Measurements from ENCODE around the gene C6orf132. TPM values are rescaled to one million over a fixed set of nuclear protein-coding genes. Genes with fewer than 3 reads are reported as not detected.

C6orf132 gene
- total RNA-seq, 2 donors from 2014 or later = 0.26 to 0.65 TPM

DNA sequence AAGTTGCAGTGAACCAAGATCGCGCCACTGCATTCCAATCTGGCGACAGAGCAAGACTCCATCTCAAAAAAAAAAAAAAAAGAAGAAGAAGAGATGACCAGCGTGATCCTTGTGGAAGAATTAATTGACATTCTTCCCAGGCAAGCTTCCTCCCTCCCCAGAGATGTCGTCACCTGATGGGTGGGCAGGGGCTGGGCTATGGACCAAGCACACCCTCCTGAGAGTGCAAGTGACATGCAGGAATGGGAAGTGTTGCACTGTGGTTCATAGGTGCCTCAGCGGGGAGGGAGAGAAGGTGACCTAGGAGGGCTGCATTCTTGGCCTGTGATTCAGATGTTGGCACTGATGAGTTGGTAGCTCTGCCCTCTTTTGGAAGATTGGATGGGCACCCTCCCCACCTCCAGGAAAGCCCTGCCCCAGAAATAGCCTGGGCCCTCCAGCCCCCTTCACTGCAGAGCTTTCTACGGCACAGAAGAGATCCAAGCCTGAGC lies 54.3 kb downstream of the C6orf132 start:
- DNase-seq (no peak), ATAC-seq (replicated peaks in 1 of 2) (no peak)
- H3K4me3 Mint-ChIP-seq = no peak overlapping the region
- H3K36me3 Mint-ChIP-seq (ENCODE audit: insufficient read depth in 2 of 2) = no peaks in the 10 kb centered on the region
- no peaks in the 10 kb centered on the region for H3K27me3 Mint-ChIP-seq (ENCODE audit: low read depth)
- H3K27ac Mint-ChIP-seq = no peak overlapping the region
- H3K9me3 Mint-ChIP-seq = no peaks in the 10 kb centered on the region
- H3K4me1 Mint-ChIP-seq (ENCODE audit: low read depth) = no peaks in the 10 kb centered on the region

DNA sequence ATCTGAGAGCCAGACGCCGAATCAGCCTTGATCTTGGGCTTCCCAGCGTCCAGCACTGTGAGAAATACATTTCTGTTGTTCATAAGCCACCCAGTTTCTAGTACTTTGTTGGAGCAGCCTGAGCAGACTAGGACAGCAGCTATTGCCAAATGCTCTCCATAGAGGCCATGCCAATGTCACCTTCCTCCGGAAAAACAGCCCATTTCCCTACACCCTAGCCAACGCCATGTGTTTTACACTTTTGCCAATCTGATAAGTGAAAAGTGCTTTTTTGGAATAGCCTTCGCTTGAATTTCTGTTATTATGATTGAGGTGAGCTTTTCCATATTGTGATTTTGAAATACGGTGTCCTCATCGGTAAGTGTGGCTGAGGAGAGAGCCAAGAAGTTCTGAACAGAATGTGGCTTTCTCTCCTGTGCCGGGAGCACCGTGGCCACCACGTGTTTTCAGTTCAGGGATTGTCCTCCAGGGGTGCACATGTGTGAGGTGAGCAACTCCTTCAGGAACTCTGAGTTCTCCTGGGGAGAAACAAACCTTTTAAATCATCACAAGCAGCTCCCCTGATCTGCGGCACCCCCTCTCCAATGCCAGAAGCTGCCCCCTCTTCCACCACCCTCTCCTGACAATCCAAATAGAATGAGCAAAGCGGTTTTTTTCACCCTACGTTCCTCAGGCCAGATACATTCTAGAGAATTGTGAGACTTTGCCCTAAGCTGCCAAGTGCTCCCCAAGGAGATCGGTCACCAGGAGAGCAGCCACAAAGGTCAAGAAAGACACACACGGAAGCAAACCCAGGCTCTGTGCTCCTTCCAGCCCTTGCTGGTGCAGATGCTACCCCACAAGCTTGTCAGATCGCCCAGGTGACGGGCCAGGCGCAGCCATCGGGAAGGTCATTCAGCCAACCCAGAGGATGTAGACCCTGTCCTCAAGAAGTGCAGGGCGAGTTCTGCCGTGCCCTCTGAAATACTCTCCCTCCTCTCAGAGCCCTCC lies 56.1 kb downstream of the C6orf132 start:
- no peak overlapping the region for H3K27ac Mint-ChIP-seq

GRCh38 chr6:42084889-42085288 lies 57.5 kb downstream of the C6orf132 start:
- Mint-ChIP-seq H3K27ac (no peak overlapping the region), H3K9me3 (no peaks in the 10 kb centered on the region), H3K4me1 (ENCODE audit: low read depth) (no peaks in the 10 kb centered on the region), H3K36me3 (ENCODE audit: insufficient read depth in 2 of 2) (peaks cover 1 to 2% of the 10 kb centered on the region in 2 donors), H3K27me3 (ENCODE audit: low read depth) (no peaks in the 10 kb centered on the region), H3K4me3 (no peak overlapping the region)
- DNase-seq (no peak), ATAC-seq (replicated peaks in 1 of 2) (no peak)

More for the DNA sequence above, 56.1 kb downstream of the C6orf132 start:
- H3K27me3 Mint-ChIP-seq (ENCODE audit: low read depth) = no peaks in the 10 kb centered on the region
- no peak overlapping the region for H3K4me3 Mint-ChIP-seq
- no peaks in the 10 kb centered on the region for H3K36me3 Mint-ChIP-seq (ENCODE audit: insufficient read depth in 2 of 2)
- no peaks in the 10 kb centered on the region for H3K9me3 Mint-ChIP-seq
- H3K4me1 Mint-ChIP-seq (ENCODE audit: low read depth) = no peaks in the 10 kb centered on the region
- DNase-seq (no peak), ATAC-seq (replicated peaks in 1 of 2) (no peak)

GRCh38 chr6:42083530-42083929 lies 58.9 kb downstream of the C6orf132 start:
- Mint-ChIP-seq H3K36me3 (ENCODE audit: insufficient read depth in 2 of 2) (peaks cover 2 to 3% of the 10 kb centered on the region in 2 donors), H3K27ac (peak overlapping the region; percentile 18), H3K27me3 (ENCODE audit: low read depth) (no peaks in the 10 kb centered on the region), H3K9me3 (no peaks in the 10 kb centered on the region), H3K4me3 (no peak overlapping the region), H3K4me1 (ENCODE audit: low read depth) (no peaks in the 10 kb centered on the region)
- DNase-seq = no peak
- no peak for ATAC-seq (replicated peaks in 1 of 2)

GRCh38 chr6:42079941-42080464 lies 62.4 kb downstream of the C6orf132 start:
- ATAC-seq (replicated peaks in 1 of 2) (no peak), DNase-seq (no peak)
- H3K27ac Mint-ChIP-seq = peak overlapping the region; percentile 38
- no peaks in the 10 kb centered on the region for H3K9me3 Mint-ChIP-seq
- no peaks in the 10 kb centered on the region for H3K27me3 Mint-ChIP-seq (ENCODE audit: low read depth)
- H3K4me1 Mint-ChIP-seq (ENCODE audit: low read depth) = peaks cover 2% of the 10 kb centered on the region
- H3K36me3 Mint-ChIP-seq (ENCODE audit: insufficient read depth in 2 of 2) = peaks cover 4 to 9% of the 10 kb centered on the region in 2 donors
- H3K4me3 Mint-ChIP-seq = no peak overlapping the region

DNA sequence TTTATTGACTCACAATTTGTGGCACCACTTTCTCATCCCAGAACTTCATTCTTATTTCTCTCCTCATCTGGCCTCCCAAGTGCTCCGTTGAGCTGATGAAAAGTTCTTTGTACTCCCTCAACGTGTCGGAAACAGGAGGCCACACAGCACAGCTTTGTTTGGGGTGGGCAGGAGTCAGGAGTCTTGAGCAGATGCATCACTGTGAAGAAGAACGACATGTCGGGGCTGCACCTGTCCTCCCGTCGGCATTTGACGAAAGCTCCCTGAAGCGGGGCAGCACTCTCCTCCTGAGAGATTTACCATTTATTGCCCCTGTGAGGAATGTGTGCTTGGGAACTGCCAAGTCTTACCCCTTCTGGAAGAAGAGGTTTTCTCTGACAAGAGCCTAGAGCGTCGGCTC lies 64.0 kb downstream of the C6orf132 start:
- H3K4me1 Mint-ChIP-seq (ENCODE audit: low read depth) = peaks cover 12% of the 10 kb centered on the region
- H3K9me3 Mint-ChIP-seq = no peaks in the 10 kb centered on the region
- H3K27me3 Mint-ChIP-seq (ENCODE audit: low read depth) = no peaks in the 10 kb centered on the region
- DNase-seq (no peak), ATAC-seq (replicated peaks in 1 of 2) (no peak)
- H3K4me3 Mint-ChIP-seq = no peak overlapping the region
- no peak overlapping the region for H3K27ac Mint-ChIP-seq
- peaks cover 6 to 18% of the 10 kb centered on the region in 2 donors for H3K36me3 Mint-ChIP-seq (ENCODE audit: insufficient read depth in 2 of 2)

DNA sequence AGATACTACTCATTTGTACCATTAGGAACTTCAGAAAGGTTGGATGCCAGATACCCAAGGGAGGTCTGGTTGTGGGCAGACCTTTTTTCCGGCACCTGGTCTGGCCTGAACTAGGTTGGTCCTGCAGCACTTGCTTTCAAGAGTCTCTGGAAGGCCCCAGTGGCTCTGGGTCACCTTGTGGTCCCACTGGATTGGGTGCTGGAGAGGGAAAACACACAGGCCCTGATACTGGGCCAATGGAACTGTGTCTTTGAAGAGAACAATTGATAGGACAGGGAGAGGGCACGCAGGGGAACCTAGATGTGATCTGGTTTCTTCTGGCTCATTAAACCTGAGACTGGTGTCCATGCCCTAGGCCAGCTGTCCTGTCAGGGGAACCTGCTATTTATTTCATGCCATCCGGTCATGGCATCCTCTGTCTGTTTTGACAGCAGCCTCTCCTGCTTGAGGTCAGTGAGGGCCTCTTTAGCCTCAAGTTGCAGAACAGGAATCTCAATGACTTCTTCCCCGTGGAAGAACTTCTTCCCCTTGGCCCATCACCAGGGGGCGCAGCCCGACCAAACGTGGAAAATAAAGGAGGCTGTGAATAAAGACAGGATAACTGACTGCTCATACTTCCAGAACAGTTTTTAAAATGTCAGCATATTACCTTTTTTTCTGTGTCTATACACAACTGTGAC lies 67.1 kb downstream of the C6orf132 start:
- peak in 1 of 2 donors; percentile 44 for ATAC-seq (replicated peaks in 1 of 2)

GRCh38 chr6:42073287-42073686 lies 69.1 kb downstream of the C6orf132 start:
- H3K27me3 Mint-ChIP-seq (ENCODE audit: low read depth) = no peaks in the 10 kb centered on the region
- peak overlapping the region; percentile 19 to 70 for H3K4me3 Mint-ChIP-seq
- peaks cover 8 to 15% of the 10 kb centered on the region in 2 donors for H3K36me3 Mint-ChIP-seq (ENCODE audit: insufficient read depth in 2 of 2)
- peak in 1 of 2 donors; percentile 75 for ATAC-seq (replicated peaks in 1 of 2)
- peak overlapping the region; percentile 86 for H3K27ac Mint-ChIP-seq
- H3K9me3 Mint-ChIP-seq = no peaks in the 10 kb centered on the region
- H3K4me1 Mint-ChIP-seq (ENCODE audit: low read depth) = peaks cover 14% of the 10 kb centered on the region
- no peak for DNase-seq

More for the DNA sequence above, 67.1 kb downstream of the C6orf132 start:
- Mint-ChIP-seq H3K4me1 (ENCODE audit: low read depth) (peaks cover 14% of the 10 kb centered on the region), H3K4me3 (no peak overlapping the region), H3K36me3 (ENCODE audit: insufficient read depth in 2 of 2) (peaks cover 8 to 17% of the 10 kb centered on the region in 2 donors), H3K27ac (no peak overlapping the region), H3K9me3 (no peaks in the 10 kb centered on the region), H3K27me3 (ENCODE audit: low read depth) (no peaks in the 10 kb centered on the region)
- DNase-seq = peak; percentile 58 to 73

GRCh38 chr6:42071881-42072583 lies 70.4 kb downstream of the C6orf132 start:
- ATAC-seq (replicated peaks in 1 of 2) (no peak), DNase-seq (no peak)
- H3K9me3 Mint-ChIP-seq = no peaks in the 10 kb centered on the region
- H3K4me1 Mint-ChIP-seq (ENCODE audit: low read depth) = peaks cover 14% of the 10 kb centered on the region
- peaks cover 8 to 14% of the 10 kb centered on the region in 2 donors for H3K36me3 Mint-ChIP-seq (ENCODE audit: insufficient read depth in 2 of 2)
- peak overlapping the region; percentile 32 for H3K27ac Mint-ChIP-seq
- H3K4me3 Mint-ChIP-seq = no peak overlapping the region
- no peaks in the 10 kb centered on the region for H3K27me3 Mint-ChIP-seq (ENCODE audit: low read depth)

- no peak overlapping the region for H3K4me3 Mint-ChIP-seq
- peaks cover 8 to 9% of the 10 kb centered on the region in 2 donors for H3K36me3 Mint-ChIP-seq (ENCODE audit: insufficient read depth in 2 of 2)
- DNase-seq (no peak), ATAC-seq (replicated peaks in 1 of 2) (no peak)
- no peak overlapping the region for H3K27ac Mint-ChIP-seq
- H3K4me1 Mint-ChIP-seq (ENCODE audit: low read depth) = peaks cover 9% of the 10 kb centered on the region
- H3K9me3 Mint-ChIP-seq = no peaks in the 10 kb centered on the region
- H3K27me3 Mint-ChIP-seq (ENCODE audit: low read depth) = no peaks in the 10 kb centered on the region
Measured at GRCh38 chr6:42068872-42069522, 73.4 kb downstream of the C6orf132 start.

DNA sequence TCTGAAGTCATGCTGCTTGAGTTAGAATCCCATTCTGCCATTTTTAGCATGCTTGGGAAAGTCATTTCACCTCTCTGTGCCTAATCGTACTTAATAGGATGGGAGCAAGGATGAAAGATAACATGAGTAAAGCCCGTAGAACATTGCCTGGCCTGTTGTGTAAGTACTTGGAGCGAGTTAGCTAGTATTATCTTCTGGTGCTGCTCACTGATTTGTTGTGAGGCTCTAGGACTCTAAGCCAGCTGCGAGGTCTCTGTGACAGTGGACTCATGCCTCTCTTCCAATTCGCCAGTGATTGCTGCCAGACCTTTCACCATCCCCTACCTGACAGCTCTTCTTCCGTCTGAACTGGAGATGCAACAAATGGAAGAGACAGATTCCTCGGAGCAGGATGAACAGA lies 74.2 kb downstream of the C6orf132 start:
- H3K4me1 Mint-ChIP-seq (ENCODE audit: low read depth) = peaks cover under 1% of the 10 kb centered on the region
- DNase-seq (no peak), ATAC-seq (replicated peaks in 1 of 2) (no peak)
- no peaks in the 10 kb centered on the region for H3K9me3 Mint-ChIP-seq
- H3K27me3 Mint-ChIP-seq (ENCODE audit: low read depth) = no peaks in the 10 kb centered on the region
- H3K27ac Mint-ChIP-seq = no peak overlapping the region
- no peak overlapping the region for H3K4me3 Mint-ChIP-seq
- peaks cover 4 to 7% of the 10 kb centered on the region in 2 donors for H3K36me3 Mint-ChIP-seq (ENCODE audit: insufficient read depth in 2 of 2)

DNA sequence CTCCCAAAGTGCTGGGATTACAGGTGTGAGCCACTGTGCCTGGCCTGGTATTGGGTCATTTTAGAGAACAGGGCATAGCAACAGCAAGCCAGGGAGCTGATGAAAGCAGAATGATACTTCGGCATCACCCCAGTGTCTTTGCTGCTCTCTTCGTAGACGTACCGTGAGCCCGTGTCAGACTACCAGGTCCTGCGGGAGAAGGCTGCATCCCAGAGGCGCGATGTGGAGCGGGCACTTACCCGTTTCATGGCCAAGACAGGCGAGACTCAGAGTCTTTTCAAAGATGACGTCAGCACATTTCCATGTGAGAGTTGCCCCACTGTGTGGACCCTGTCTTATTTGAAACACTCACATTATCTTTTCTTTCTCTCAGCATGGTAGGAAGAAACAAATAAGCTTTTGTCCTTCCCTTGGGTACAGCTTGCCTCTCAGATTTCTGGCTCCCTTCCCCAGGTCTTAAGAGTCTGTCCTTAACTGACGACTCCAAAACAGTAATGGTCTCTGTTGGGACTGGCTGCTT lies 76.2 kb downstream of the C6orf132 start:
- ATAC-seq (replicated peaks in 1 of 2) = no peak
- H3K27ac Mint-ChIP-seq = no peak overlapping the region

More for the DNA sequence above, 76.2 kb downstream of the C6orf132 start:
- Mint-ChIP-seq H3K4me1 (ENCODE audit: low read depth) (no peaks in the 10 kb centered on the region), H3K36me3 (ENCODE audit: insufficient read depth in 2 of 2) (peaks cover 1 to 13% of the 10 kb centered on the region in 2 donors), H3K4me3 (no peak overlapping the region), H3K27me3 (ENCODE audit: low read depth) (no peaks in the 10 kb centered on the region), H3K9me3 (no peaks in the 10 kb centered on the region)
- no peak for DNase-seq
